Neutrophil (primary cell): ENCODE measurements around the gene AGT.
"Not testable (repeated sequence)": the region's sequence is repeated elsewhere in the genome, so short reads cannot be mapped to it uniquely, and the experiment has no call there.

Source experiments
- H3K27ac ChIP-seq: fragments of 200-600 bp; sonication (generic); 2 replicates; pipeline ENCODE4 v1.5.1; 2016; ENCODE audit warnings: mild to moderate bottlenecking, moderate library complexity
- H3K27me3 ChIP-seq: fragments of 200-600 bp; sonication (generic); 2 replicates; pipeline ENCODE4 v1.6.0; 2016; ENCODE audit warnings: mild to moderate bottlenecking
- H3K36me3 ChIP-seq: fragments of 200-600 bp; sonication (generic); 2 replicates; pipeline ENCODE4 v1.5.1; 2017
- H3K4me1 ChIP-seq, 2 experiments: fragments of 200-600 bp in 1 of 2; sonication (generic) in 1 of 2; 1 replicate in 1 of 2; 2 replicates in 1 of 2; pipeline versions ENCODE4 v1.5.1 to v1.6.1; 2013 to 2016; ENCODE audit warnings: low read depth in 1 of 2, low read length in 1 of 2, mild to moderate bottlenecking in 1 of 2, moderate library complexity in 1 of 2; ENCODE audit not compliant: control insufficient read depth in 1 of 2, insufficient read depth in 1 of 2
- H3K4me3 ChIP-seq, 2 experiments: fragments of 200-600 bp in 1 of 2; sonication (generic) in 1 of 2; 1 replicate in 1 of 2; 2 replicates in 1 of 2; pipeline ENCODE4 v1.5.1; 2013 to 2016; ENCODE audit warnings: low read depth in 1 of 2, low read length in 1 of 2, mild to moderate bottlenecking in 1 of 2, moderate library complexity in 1 of 2
- H3K9me3 ChIP-seq: fragments of 200-600 bp; sonication (generic); 2 replicates; pipeline ENCODE4 v1.5.1; 2016
- TF ChIP-seq, protein P1 (sequence below): fragments of 200-600 bp; sonication (generic); IDR thresholded peaks from 2 replicates; pipeline ENCODE4 v1.5.1; 2016; ENCODE audit warnings: antibody characterized with exemption

The AGT gene

DNA sequence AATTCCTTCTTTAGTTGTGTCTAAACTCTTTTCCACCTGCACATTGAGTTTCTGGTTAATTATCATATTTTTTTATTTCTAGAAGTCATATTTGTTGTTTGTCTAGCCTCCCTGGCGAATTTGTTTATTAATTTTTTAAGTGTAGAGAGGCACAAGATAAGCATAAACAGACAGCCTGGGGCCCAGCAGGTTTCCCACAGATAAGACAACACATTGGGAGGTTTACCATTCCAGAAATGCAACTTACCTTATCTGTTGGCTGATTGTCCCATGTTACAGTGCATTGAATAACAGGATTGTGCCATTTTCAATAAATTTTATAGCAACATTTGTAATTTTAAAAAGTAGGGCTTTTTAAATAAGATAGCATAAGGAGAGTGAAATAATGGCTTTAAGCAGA lies 36.7 kb downstream of the AGT start:
- Histone ChIP-seq H3K27ac (no peak overlapping the region), H3K9me3 (no peaks in the 10 kb centered on the region), H3K4me3 (no peak overlapping the region), H3K4me1 (no peaks in the 10 kb centered on the region), H3K36me3 (peaks cover 59% of the 10 kb centered on the region), H3K27me3 (no peaks in the 10 kb centered on the region)
- TF ChIP-seq, protein P1, sequence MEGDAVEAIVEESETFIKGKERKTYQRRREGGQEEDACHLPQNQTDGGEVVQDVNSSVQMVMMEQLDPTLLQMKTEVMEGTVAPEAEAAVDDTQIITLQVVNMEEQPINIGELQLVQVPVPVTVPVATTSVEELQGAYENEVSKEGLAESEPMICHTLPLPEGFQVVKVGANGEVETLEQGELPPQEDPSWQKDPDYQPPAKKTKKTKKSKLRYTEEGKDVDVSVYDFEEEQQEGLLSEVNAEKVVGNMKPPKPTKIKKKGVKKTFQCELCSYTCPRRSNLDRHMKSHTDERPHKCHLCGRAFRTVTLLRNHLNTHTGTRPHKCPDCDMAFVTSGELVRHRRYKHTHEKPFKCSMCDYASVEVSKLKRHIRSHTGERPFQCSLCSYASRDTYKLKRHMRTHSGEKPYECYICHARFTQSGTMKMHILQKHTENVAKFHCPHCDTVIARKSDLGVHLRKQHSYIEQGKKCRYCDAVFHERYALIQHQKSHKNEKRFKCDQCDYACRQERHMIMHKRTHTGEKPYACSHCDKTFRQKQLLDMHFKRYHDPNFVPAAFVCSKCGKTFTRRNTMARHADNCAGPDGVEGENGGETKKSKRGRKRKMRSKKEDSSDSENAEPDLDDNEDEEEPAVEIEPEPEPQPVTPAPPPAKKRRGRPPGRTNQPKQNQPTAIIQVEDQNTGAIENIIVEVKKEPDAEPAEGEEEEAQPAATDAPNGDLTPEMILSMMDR: no peak

DNA sequence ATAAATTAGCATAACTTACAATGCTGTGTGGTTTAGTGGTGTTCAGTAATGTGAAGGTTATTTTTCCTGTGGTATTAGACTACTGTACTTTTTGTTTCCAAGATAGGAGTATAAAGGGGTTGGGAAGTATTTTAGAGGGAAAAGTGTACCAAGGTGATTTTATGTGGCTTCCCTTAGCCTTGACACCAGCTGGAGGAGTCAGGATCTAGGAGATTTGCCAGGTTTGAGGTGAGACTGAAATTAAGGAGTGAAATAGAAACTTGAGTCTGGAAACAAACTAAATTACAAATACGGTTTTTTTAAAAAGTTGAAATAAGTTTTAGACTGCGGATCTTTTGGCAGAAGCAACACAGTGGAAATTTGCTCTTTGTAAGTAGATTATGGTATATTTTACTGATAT lies 39.3 kb downstream of the AGT start:
- no peaks in the 10 kb centered on the region for H3K4me1 ChIP-seq
- no peaks in the 10 kb centered on the region for H3K27me3 ChIP-seq
- H3K4me3 ChIP-seq: no peak overlapping the region
- H3K36me3 ChIP-seq: peaks cover 47% of the 10 kb centered on the region
- TF ChIP-seq, protein P1: no peak
- no peak overlapping the region for H3K27ac ChIP-seq
- no peaks in the 10 kb centered on the region for H3K9me3 ChIP-seq

DNA sequence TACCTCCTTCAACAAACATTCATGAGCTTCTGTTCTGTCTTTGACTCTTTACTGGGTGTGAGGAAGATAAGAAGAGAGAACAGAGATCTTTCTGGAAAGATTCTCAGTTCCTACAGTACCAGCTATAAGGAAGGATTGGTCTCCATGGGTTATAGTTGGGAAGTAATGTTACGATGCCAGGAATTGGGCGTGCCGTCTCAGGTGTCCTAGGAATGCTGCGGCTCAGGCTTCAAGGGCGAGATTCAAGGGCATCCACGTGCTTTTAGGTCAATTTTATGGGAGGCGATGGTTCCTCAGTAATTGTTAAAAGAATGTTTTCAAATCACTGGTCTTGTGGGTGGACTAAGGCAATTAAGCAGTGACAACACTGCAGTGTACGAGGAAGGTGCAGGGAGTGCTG lies 44.4 kb downstream of the AGT start:
- Histone ChIP-seq H3K27me3 (no peaks in the 10 kb centered on the region), H3K9me3 (no peaks in the 10 kb centered on the region), H3K27ac (no peak overlapping the region), H3K4me1 (no peaks in the 10 kb centered on the region), H3K4me3 (no peak overlapping the region), H3K36me3 (peaks cover 55% of the 10 kb centered on the region)
- TF ChIP-seq, protein P1: no peak

DNA sequence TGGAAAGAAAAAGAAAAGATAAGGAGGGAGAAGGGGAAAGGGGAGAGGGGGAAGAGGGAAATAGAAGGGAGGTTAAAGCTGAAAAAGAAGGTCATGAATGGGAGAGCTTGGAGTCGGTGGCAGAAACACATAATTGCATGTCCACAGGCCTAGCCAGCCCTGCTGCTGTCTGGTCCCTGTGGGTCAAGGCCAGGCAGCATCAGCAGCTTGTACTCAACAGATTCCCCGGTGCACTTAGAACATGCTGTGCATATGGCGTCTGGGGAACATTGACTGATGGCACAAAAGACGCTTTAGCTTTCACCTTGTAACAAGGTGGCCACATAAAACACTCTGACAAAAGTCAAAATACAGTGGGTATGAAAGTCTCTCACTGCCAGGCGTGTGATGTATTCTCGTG lies 45.7 kb downstream of the AGT start:
- peaks cover 52% of the 10 kb centered on the region for H3K36me3 ChIP-seq
- H3K4me3 ChIP-seq: no peak overlapping the region
- H3K27ac ChIP-seq: no peak overlapping the region
- H3K27me3 ChIP-seq: no peaks in the 10 kb centered on the region
- TF ChIP-seq, protein P1: no peak
- H3K4me1 ChIP-seq: no peaks in the 10 kb centered on the region
- H3K9me3 ChIP-seq: no peaks in the 10 kb centered on the region

DNA sequence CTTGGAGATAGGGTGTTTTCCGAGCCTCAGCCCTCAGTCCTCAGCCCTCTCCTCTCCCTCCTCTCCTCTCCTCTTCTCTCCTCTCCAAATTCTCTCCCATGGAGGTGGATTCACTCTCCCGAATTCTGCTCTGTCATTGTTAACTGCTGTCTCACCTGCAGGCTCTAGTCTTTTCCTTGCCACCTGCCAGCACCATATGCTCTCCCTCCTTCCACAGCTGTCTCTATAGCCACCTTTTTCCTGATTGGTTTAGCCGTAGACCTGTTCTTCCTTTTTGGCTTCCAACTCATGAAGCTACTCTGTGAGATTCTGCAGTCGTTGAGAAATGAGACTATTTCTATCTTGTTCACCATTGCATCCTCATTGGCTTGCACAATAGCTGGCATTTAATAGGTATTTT lies 51.9 kb downstream of the AGT start:
- TF ChIP-seq, protein P1: no peak
- H3K36me3 ChIP-seq: peaks cover 38% of the 10 kb centered on the region
- no peaks in the 10 kb centered on the region for H3K4me1 ChIP-seq
- no peaks in the 10 kb centered on the region for H3K27me3 ChIP-seq
- H3K4me3 ChIP-seq: no peak overlapping the region
- H3K27ac ChIP-seq: no peak overlapping the region
- no peaks in the 10 kb centered on the region for H3K9me3 ChIP-seq

DNA sequence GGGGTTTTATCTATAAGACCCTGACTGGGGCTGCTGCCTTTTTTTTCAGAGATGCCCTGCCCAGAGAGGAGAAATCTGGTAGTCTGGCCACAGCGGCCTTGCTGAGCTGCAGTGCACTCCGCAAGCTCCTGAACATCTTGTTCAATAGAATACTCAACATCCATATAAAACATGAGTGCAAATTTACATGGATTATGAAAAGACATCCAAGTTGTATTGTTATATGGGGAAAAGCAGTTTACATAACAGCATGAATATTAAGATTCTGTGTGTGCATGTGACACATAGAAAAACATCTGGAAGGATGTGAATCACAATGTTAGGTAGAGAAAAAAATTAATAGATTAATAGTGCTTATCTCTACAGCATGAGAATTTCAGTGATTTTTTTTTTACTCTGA lies 55.2 kb downstream of the AGT start:
- no peak overlapping the region for H3K4me3 ChIP-seq
- H3K27me3 ChIP-seq: no peaks in the 10 kb centered on the region
- TF ChIP-seq, protein P1: no peak
- H3K36me3 ChIP-seq: peaks cover 18% of the 10 kb centered on the region
- H3K9me3 ChIP-seq: no peaks in the 10 kb centered on the region
- no peaks in the 10 kb centered on the region for H3K4me1 ChIP-seq
- H3K27ac ChIP-seq: no peak overlapping the region

DNA sequence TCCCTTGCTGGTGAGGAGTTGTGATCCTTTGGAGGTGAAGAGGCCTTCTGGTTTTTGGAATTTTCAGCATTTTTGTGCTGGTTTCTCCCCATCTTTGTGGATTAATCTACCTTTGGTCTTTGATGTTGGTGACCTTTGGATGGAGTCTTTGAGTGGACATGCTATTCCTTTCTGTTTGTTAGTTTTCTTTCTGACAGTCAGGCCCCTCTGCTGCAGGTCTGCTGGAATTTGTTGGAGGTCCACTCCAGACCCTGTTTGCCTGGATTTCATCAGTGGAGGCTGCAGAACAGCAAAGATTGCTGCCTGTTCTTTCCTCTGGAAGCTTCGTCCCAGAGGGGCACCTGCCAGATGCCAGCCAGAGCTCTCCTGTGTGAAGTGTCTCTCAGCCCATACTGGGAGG lies 55.8 kb downstream of the AGT start:
- H3K4me1 ChIP-seq, H3K9me3 ChIP-seq, H3K27ac ChIP-seq, H3K4me3 ChIP-seq, H3K27me3 ChIP-seq: not testable (repeated sequence)
- H3K36me3 ChIP-seq: peaks cover 18% of the 10 kb centered on the region

DNA sequence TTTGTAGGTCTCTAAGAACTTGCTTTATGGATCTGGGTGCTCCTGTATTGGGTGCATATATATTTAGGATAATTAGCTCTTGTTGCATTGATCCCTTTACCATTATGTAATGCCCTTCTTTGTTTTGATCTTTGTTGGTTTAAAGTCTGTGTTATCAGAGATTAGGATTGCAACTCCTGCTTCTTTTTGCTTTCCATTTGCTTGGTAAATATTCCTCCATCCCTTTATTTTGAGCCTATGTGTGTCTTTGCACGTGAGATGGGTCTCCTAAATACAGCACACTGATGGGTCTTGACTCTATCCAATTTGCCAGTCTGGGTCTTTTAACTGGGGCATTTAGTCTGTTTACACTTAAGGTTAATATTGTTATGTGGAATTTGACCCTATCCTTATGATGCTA lies 57.2 kb downstream of the AGT start:
- not testable (repeated sequence) for H3K27me3 ChIP-seq, H3K27ac ChIP-seq, H3K4me1 ChIP-seq, H3K4me3 ChIP-seq, H3K9me3 ChIP-seq
- peaks cover 18% of the 10 kb centered on the region for H3K36me3 ChIP-seq
